GM18520 (cell line): ENCODE measurements around the gene CCR2.
A peak's percentile ranks its signal among the peaks of the same experiment; 100 is the strongest.

Source experiments
- ATAC-seq: cut with Tn5 transposase; IDR thresholded peaks from one replicate; pipeline ENCODE4 v1.9.1; 2021; ENCODE audit not compliant: unreplicated experiment

The CCR2 gene

DNA sequence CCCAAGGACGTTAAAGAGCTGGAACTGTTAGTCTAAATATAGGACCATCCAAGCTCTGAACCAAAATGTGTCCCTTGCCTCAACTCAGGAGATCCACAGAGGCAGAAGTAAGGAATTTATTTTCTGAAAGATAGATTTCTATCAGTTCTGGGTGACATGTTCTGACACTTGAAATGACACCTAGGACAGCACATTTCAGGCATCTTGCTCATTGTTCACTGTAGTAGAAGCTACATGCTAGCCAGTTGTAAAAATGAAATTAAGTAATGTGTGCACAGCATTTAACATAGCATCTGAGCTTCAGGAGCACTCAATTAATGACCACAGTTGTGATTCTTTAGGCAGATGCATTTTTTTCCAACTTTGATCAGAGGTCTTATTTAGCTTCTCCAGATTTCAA lies 567 bp downstream of the CCR2 start:
- ATAC-seq, result no peak

DNA sequence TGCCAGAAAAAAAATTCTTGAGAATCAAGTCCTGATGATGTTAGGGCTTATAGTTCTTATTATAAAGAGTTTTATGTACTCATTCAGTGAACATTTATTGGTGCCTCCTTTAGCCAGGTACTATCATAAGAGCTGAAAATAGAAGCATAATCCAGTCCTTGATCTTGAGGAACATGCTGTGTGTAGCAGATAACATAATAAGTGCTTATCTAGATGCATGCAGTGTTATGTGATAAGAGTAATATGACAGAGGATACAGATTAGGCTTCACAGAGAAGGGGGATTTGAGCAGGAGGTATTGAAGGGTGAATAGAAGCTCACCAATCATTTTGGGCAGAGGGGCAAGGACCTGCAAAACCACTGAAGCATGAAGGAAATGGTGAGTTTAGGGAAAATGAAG lies 1.1 kb downstream of the CCR2 start:
- no peak for ATAC-seq

DNA sequence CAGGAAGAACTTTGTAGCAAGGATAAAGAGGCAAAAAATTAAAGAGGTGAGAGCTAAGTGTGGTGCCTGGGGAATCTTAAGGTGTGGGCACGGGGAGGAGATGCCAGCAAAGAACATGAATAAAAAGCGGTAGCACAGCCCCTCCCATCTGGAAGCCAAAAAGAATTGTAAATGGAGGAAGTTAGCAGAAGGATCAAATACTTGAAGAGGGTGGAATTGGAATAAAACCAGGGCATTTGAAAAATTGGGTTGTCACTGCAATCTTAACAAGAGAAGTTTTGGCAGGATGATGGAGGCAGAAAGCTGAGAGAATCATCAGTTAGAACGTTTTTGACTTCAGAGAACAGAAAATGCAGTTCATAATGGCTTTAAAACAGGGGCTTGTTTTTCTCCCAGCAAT lies 2.4 kb downstream of the CCR2 start:
- ATAC-seq, result no peak

DNA sequence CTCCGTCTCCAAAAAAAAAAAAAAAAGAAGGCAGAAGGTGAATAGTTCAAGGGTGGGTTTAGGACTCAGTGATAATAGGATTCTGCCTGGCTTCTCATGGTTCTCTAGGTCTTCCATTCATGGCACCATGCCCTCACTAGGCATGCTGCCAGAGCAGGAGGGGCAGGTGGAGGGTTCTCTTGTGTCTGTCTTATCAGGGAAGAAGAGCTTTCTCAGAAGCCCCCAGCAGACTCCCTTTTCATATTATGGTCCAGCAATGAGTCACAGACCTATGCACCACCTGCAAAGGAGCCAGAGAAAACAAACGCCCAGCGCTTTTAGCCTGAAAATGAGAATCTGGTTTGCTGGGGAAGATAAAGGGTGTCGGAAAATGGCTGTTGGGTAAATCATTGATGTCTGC lies 3.0 kb downstream of the CCR2 start:
- ATAC-seq, result no peak

DNA sequence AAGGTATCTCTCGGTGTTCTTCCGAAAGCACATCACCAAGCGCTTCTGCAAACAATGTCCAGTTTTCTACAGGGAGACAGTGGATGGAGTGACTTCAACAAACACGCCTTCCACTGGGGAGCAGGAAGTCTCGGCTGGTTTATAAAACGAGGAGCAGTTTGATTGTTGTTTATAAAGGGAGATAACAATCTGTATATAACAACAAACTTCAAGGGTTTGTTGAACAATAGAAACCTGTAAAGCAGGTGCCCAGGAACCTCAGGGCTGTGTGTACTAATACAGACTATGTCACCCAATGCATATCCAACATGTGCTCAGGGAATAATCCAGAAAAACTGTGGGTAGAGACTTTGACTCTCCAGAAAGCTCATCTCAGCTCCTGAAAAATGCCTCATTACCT lies 4.6 kb downstream of the CCR2 start:
- no peak for ATAC-seq

DNA sequence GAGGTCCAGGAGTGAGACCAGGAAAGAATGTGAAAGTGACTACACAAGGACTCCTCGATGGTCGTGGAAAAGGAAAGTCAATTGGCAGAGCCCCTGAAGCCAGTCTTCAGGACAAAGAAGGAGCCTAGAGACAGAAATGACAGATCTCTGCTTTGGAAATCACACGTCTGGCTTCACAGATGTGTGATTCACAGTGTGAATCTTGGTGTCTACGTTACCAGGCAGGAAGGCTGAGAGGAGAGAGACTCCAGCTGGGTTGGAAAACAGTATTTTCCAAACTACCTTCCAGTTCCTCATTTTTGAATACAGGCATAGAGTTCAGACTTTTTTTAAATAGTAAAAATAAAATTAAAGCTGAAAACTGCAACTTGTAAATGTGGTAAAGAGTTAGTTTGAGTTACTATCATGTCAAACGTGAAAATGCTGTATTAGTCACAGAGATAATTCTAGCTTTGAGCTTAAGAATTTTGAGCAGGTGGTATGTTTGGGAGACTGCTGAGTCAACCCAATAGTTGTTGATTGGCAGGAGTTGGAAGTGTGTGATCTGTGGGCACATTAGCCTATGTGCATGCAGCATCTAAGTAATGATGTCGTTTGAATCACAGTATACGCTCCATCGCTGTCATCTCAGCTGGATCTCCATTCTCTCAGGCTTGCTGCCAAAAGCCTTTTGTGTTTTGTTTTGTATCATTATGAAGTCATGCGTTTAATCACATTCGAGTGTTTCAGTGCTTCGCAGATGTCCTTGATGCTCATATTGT lies 6.0 kb downstream of the CCR2 start:
- ATAC-seq, result no peak

DNA sequence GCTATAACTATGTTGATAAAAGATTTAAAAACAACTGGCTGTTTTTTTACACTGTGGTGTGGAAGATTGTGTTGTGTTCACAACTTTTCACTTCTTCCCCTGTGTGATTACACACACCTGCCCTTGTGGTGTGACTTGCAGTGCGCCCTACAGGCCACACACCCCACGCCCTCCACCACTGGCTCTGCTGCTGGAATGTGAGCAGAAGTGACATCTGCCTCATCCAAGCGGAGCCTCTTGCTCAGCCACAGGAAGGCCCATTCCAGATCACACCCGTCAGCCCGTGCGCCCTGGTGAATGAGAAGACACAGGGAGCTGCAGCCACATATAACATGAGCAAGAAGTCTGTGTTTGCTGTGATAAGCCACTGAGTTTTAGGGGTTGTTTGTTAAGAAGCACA lies 7.0 kb downstream of the CCR2 start:
- no peak for ATAC-seq

DNA sequence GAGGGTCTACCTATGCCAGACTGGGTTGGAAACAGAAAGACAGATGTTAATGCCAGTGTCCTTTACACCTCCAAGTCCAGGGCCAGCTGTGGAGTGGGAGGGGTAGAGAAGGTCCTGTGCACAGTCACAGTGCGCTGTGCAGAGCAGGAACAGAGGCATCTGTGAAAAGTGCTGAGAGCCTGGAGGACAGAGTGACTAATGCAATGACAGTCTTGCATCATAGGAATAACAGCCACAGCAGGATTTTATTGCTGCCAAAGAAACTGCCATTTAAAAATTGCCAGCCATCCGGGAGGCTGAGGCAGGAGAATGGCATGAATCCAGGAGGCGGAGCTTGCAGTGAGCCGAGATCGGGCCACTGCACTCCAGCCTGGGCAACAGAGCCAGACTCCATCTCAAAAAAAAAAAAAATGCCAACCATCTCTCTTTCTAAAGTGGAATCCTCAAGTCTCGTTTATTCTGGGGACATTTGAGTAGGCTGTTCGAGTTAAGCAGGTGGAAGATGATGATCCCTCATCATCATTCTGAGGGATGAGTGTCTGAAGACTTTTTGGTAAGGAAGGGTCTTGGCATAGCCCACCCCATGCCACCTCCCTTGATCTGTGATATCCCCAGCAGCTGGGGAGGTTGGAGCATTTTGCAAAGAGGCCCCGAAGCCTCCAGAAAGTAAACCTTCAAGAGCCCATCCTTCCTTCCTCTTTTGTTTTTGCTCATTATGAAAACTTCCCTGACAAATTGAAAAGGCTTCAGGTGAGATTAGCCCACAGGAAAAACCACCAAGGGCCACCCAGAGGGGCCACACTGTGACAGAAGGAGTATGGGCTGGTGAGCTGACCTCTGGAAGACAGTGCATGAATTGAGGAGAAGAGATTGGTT lies 7.7 kb downstream of the CCR2 start:
- no peak for ATAC-seq

DNA sequence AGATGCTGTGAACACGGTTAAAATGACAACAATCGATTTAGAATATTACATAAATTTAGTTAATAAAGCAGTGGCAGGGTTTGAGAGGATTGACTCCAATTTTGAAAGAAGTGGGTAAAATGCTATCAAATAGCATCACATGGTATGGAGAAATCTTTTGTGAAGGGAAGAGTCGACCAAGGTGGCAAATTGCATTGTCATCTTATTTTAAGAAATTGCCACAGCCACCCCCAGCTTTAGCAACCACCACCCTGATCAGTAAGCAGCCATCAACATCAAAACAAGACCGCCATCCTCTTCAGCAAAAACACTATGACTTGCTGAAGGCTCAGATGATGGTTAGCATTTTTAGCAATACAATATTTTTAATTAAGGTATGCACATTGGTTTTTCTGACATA lies 11.1 kb downstream of the CCR2 start:
- no peak for ATAC-seq

DNA sequence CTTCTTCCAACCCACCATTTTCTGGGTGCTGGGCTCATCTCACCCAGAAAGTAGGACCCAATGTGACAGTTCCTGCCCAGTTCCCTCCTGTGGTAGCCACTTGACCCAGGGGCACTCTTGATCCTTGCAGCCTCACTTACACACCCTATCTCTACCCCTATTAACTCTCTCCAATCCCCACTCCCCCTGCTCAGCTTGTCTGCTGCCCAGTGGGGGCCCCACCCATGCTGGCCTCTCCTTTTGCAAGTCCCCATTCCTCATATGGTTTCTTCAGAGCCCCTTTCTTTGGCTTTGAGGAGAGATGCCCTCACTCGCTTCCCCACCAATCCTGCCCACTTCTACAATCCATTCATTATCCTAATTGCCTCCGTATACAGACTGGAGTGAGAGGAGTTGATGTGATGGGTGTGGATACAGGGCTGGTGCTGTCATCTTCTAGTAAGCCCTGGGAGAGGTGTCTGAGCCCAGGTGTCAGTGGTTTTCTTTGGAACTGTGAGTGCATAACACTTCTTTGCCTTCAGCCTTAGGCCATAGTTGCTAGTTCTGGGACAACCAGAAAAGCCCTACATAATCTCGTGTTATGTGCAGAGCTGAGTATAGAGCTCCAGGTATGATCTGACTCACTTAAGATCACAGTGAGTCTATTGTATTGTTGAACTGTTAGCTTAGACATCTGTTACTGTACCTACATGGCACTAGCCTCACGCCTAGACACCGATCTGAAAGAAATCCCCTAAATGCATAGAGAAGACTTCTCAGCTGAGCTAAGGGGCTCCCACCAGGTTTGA lies 12.0 kb downstream of the CCR2 start:
- no peak for ATAC-seq

DNA sequence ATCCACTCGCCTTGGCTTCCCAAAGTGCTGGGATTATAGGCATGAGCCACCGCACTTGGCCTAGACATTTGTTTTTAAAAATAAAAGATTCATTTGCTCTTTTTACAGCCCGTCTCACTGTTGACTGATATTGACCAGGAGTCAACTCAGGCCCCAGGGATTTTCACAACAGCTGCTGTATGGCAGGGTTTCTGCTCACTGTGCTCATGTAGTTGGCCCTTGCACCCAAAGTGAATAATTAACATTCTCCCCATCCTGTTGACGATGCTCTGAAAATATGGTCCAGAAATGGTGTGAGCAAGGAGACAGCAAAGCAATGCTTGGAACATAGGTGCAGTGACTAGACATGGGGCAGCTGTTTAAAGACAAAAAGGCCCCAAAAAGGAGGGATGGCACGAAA lies 13.9 kb downstream of the CCR2 start:
- no peak for ATAC-seq

DNA sequence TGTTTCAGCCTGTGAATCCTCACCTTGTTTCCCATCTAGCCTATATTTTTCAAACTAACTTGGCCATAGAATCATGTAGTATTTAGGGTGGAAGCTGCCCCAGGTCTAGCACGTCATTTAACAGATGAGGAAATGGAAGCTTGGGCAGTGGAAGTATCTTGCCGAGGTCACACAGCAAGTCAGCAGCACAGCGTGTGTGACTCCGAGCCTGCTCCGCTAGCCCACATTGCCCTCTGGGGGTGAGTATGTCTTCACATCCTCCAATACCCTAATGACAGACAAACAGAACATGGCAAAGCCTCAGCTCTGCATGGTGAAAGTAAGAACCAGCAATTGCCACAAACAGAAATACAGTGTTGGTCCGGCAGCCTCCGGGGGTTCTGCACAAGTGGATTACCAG lies 14.7 kb downstream of the CCR2 start:
- ATAC-seq, result no peak

DNA sequence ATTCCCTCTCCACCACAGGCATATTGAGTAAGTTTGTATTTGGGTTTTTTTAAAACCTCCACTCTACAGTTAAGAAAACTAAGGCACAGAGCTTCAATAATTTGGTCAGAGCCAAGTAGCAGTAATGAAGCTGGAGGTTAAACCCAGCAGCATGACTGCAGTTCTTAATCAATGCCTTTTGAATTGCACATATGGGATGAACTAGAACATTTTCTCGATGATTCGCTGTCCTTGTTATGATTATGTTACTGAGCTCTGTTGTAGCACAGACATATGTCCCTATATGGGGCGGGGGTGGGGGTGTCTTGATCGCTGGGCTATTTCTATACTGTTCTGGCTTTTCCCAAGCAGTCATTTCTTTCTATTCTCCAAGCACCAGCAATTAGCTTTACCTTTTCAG lies 15.2 kb downstream of the CCR2 start:
- ATAC-seq, result no peak

DNA sequence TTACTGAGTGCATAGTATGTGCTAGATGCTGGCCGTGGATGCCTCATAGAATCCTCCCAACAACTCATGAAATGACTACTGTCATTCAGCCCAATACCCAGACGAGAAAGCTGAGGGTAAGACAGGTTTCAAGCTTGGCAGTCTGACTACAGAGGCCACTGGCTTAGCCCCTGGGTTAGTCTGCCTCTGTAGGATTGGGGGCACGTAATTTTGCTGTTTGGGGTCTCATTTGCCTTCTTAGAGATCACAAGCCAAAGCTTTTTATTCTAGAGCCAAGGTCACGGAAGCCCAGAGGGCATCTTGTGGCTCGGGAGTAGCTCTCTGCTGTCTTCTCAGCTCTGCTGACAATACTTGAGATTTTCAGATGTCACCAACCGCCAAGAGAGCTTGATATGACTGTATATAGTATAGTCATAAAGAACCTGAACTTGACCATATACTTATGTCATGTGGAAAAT lies 15.8 kb downstream of the CCR2 start:
- ATAC-seq, result peak; percentile 63

DNA sequence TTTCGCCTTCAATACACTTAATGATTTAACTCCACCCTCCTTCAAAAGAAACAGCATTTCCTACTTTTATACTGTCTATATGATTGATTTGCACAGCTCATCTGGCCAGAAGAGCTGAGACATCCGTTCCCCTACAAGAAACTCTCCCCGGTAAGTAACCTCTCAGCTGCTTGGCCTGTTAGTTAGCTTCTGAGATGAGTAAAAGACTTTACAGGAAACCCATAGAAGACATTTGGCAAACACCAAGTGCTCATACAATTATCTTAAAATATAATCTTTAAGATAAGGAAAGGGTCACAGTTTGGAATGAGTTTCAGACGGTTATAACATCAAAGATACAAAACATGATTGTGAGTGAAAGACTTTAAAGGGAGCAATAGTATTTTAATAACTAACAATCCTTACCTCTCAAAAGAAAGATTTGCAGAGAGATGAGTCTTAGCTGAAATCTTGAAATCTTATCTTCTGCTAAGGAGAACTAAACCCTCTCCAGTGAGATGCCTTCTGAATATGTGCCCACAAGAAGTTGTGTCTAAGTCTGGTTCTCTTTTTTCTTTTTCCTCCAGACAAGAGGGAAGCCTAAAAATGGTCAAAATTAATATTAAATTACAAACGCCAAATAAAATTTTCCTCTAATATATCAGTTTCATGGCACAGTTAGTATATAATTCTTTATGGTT lies 17.1 kb downstream of the CCR2 start, which contains the start of gene CCR5:
Gene CCR5 (plus strand): TSS at position 108 of the 680 bp plus-strand sequence. CDS start 1,957 bp downstream, outside the sequence.
- no peak for ATAC-seq

DNA sequence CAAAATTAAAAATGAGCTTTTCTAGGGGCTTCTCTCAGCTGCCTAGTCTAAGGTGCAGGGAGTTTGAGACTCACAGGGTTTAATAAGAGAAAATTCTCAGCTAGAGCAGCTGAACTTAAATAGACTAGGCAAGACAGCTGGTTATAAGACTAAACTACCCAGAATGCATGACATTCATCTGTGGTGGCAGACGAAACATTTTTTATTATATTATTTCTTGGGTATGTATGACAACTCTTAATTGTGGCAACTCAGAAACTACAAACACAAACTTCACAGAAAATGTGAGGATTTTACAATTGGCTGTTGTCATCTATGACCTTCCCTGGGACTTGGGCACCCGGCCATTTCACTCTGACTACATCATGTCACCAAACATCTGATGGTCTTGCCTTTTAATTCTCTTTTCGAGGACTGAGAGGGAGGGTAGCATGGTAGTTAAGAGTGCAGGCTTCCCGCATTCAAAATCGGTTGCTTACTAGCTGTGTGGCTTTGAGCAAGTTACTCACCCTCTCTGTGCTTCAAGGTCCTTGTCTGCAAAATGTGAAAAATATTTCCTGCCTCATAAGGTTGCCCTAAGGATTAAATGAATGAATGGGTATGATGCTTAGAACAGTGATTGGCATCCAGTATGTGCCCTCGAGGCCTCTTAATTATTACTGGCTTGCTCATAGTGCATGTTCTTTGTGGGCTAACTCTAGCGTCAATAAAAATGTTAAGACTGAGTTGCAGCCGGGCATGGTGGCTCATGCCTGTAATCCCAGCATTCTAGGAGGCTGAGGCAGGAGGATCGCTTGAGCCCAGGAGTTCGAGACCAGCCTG lies 17.8 kb downstream of the CCR2 start:
- ATAC-seq, result no peak

DNA sequence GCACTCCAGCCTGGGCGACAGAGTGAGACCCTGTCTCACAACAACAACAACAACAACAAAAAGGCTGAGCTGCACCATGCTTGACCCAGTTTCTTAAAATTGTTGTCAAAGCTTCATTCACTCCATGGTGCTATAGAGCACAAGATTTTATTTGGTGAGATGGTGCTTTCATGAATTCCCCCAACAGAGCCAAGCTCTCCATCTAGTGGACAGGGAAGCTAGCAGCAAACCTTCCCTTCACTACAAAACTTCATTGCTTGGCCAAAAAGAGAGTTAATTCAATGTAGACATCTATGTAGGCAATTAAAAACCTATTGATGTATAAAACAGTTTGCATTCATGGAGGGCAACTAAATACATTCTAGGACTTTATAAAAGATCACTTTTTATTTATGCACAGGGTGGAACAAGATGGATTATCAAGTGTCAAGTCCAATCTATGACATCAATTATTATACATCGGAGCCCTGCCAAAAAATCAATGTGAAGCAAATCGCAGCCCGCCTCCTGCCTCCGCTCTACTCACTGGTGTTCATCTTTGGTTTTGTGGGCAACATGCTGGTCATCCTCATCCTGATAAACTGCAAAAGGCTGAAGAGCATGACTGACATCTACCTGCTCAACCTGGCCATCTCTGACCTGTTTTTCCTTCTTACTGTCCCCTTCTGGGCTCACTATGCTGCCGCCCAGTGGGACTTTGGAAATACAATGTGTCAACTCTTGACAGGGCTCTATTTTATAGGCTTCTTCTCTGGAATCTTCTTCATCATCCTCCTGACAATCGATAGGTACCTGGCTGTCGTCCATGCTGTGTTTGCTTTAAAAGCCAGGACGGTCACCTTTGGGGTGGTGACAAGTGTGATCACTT lies 18.8 kb downstream of the CCR2 start:
- no peak for ATAC-seq

DNA sequence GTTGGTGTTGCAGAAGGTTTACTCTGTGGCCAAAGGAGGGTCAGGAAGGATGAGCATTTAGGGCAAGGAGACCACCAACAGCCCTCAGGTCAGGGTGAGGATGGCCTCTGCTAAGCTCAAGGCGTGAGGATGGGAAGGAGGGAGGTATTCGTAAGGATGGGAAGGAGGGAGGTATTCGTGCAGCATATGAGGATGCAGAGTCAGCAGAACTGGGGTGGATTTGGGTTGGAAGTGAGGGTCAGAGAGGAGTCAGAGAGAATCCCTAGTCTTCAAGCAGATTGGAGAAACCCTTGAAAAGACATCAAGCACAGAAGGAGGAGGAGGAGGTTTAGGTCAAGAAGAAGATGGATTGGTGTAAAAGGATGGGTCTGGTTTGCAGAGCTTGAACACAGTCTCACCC lies 20.8 kb downstream of the CCR2 start:
- ATAC-seq, result no peak

DNA sequence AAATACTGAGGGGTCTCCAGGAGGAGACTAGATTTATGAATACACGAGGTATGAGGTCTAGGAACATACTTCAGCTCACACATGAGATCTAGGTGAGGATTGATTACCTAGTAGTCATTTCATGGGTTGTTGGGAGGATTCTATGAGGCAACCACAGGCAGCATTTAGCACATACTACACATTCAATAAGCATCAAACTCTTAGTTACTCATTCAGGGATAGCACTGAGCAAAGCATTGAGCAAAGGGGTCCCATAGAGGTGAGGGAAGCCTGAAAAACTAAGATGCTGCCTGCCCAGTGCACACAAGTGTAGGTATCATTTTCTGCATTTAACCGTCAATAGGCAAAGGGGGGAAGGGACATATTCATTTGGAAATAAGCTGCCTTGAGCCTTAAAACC lies 21.3 kb downstream of the CCR2 start:
- ATAC-seq, result no peak
